IMR-90 (cell line): ENCODE results near the gene TRDN. TPM values are rescaled to one million over a fixed set of nuclear protein-coding genes. Genes with fewer than 3 reads are reported as not detected.

Source experiments
- ATAC-seq: fragments of 200-7000 bp; cut with Tn5 transposase; 2 replicates; pipeline ENCODE4 v1.9.1; 2020; ENCODE audit warnings: low read depth, mild to moderate bottlenecking, moderate library complexity
- BruUV-seq: library from RNA; stranded (reverse); fragments of 400-500 nt; replicated peaks from 2 replicates; lab custom pipeline; 2021; lab: Mats Ljungman, UMichigan
- CTCF ChIA-PET: fragments of 300-600 bp; formaldehyde crosslinking; extraction: SDS; loops from one replicate; lab custom pipeline; 2021; ENCODE audit warnings: antibody characterized with exemption; lab: Yijun Ruan, JAX
- POLR2A ChIA-PET: fragments of 300-600 bp; sonication (Branson Sonifier 250); formaldehyde crosslinking; loops from one replicate; lab custom pipeline; 2022; ENCODE audit warnings: antibody characterized with exemption; ENCODE audit not compliant: unreplicated experiment; lab: Charles Lee
- DNase-seq: peaks from one replicate; pipeline ENCODE4 v3.0.0; 2013
- H2AFZ ChIP-seq: replicated peaks from 2 replicates; pipeline ENCODE3; 2013; ENCODE audit warnings: low read length, mild to moderate bottlenecking; ENCODE audit not compliant: poor library complexity
- H2AK5ac ChIP-seq: 2 replicates; pipeline ENCODE4 v1.6.1; 2013; ENCODE audit warnings: low read depth, low read length, inconsistent platforms
- H2AK9ac ChIP-seq: replicated peaks from 2 replicates; pipeline ENCODE3; 2013; ENCODE audit warnings: mild to moderate bottlenecking, low read depth, low read length, moderate library complexity; ENCODE audit not compliant: poor library complexity
- H2BK120ac ChIP-seq: 2 replicates; pipeline ENCODE4 v1.6.1; 2013; ENCODE audit warnings: low read depth, low read length, inconsistent platforms
- H2BK15ac ChIP-seq: 3 replicates; pipeline ENCODE4 v1.6.1; 2013; ENCODE audit warnings: low read depth, low read length, inconsistent platforms
- H2BK20ac ChIP-seq: 2 replicates; pipeline ENCODE4 v1.6.1; 2013; ENCODE audit warnings: low read depth, mild to moderate bottlenecking, inconsistent platforms, low read length, moderate library complexity
- H2BK5ac ChIP-seq: 2 replicates; pipeline ENCODE4 v1.6.1; 2013; ENCODE audit warnings: mild to moderate bottlenecking, low read depth, low read length, inconsistent platforms; ENCODE audit not compliant: poor library complexity, severe bottlenecking
- H3K14ac ChIP-seq: replicated peaks from 2 replicates; pipeline ENCODE4 v1.6.1; 2013; ENCODE audit warnings: low read depth, low read length, inconsistent platforms
- H3K18ac ChIP-seq: 2 replicates; pipeline ENCODE4 v1.6.1; 2013; ENCODE audit warnings: low read depth, low read length, control low read depth
- H3K23ac ChIP-seq: 2 replicates; pipeline ENCODE4 v1.6.1; 2013; ENCODE audit warnings: low read depth, low read length, inconsistent platforms
- H3K27ac ChIP-seq: 2 replicates; pipeline ENCODE4 v1.5.1; 2013; ENCODE audit warnings: mild to moderate bottlenecking, control low read depth, low read length; ENCODE audit not compliant: insufficient read depth
- H3K27me3 ChIP-seq: 2 replicates; pipeline ENCODE4 v1.6.1; 2013; ENCODE audit warnings: low read length; ENCODE audit not compliant: control insufficient read depth, insufficient read depth
- H3K36me3 ChIP-seq: 2 replicates; pipeline ENCODE4 v1.6.1; 2013; ENCODE audit warnings: low read length, mixed read lengths; ENCODE audit not compliant: control insufficient read depth, insufficient read depth
- H3K4ac ChIP-seq: 2 replicates; pipeline ENCODE4 v1.6.1; 2013; ENCODE audit warnings: low read depth, low read length, inconsistent platforms
- H3K4me1 ChIP-seq: 2 replicates; pipeline ENCODE4 v1.6.1; 2013; ENCODE audit warnings: low read length, mixed read lengths; ENCODE audit not compliant: control insufficient read depth, insufficient read depth
- H3K4me2 ChIP-seq: 2 replicates; pipeline ENCODE4 v1.6.1; 2013; ENCODE audit warnings: low read depth, mild to moderate bottlenecking, control low read depth, low read length, moderate library complexity
- H3K4me3 ChIP-seq: 2 replicates; pipeline ENCODE4 v1.5.1; 2013; ENCODE audit warnings: low read depth, mild to moderate bottlenecking, control low read depth, low read length, moderate library complexity; ENCODE audit not compliant: insufficient read depth
- H3K56ac ChIP-seq: 2 replicates; pipeline ENCODE4 v1.6.1; 2013; ENCODE audit warnings: low read length, inconsistent platforms; ENCODE audit not compliant: insufficient read depth; ENCODE audit errors: extremely low read depth
- H3K79me1 ChIP-seq, 2 experiments: 2 replicates each; pipeline ENCODE4 v1.6.1; 2013; ENCODE audit warnings: low read length in 2 of 2, inconsistent platforms in 1 of 2, low read depth in 1 of 2
- H3K9ac ChIP-seq: 2 replicates; pipeline ENCODE4 v1.6.1; 2013; ENCODE audit warnings: low read depth, low read length, control low read depth
- H3K9me1 ChIP-seq: 2 replicates; pipeline ENCODE4 v1.6.1; 2013; ENCODE audit warnings: low read length, inconsistent platforms; ENCODE audit not compliant: insufficient read depth
- H3K9me3 ChIP-seq: 2 replicates; pipeline ENCODE4 v1.6.1; 2013; ENCODE audit warnings: low read length; ENCODE audit not compliant: control insufficient read depth, insufficient read depth
- H4K20me1 ChIP-seq: 2 replicates; pipeline ENCODE4 v1.6.1; 2013; ENCODE audit warnings: low read length, inconsistent platforms; ENCODE audit not compliant: insufficient read depth
- H4K5ac ChIP-seq: 2 replicates; pipeline ENCODE4 v1.6.1; 2013; ENCODE audit warnings: mild to moderate bottlenecking, low read depth, low read length, control low read depth
- H4K8ac ChIP-seq, 2 experiments: 2 replicates each; pipeline ENCODE4 v1.6.1; 2013; ENCODE audit warnings: low read depth in 2 of 2, low read length in 2 of 2, control low read depth in 1 of 2, inconsistent platforms in 1 of 2
- H4K91ac ChIP-seq: 2 replicates; pipeline ENCODE4 v1.6.1; 2013; ENCODE audit warnings: low read depth, low read length, inconsistent platforms; ENCODE audit not compliant: insufficient read depth
- BHLHE40 ChIP-seq: fragments of 150-350 bp; IDR thresholded peaks from 2 replicates; pipeline ENCODE4 v1.6.1; 2016; ENCODE audit warnings: mild to moderate bottlenecking, low read depth, low read length
- CEBPB ChIP-seq: IDR thresholded peaks from 2 replicates; pipeline ENCODE4 v1.6.1; 2012; ENCODE audit warnings: low read depth, low read length, improper control_type of control experiment
- CHD1 ChIP-seq: IDR thresholded peaks from 2 replicates; pipeline ENCODE4 v1.6.1; 2012; ENCODE audit warnings: low read depth, low read length, improper control_type of control experiment
- CTCF ChIP-seq: conservative IDR thresholded peaks from 2 replicates; pipeline ENCODE4 v1.5.1; 2012; ENCODE audit warnings: mild to moderate bottlenecking, low read depth, low read length, improper control_type of control experiment
- ELK1 ChIP-seq: fragments of 150-350 bp; IDR thresholded peaks from 2 replicates; pipeline ENCODE4 v1.6.1; 2016; ENCODE audit warnings: low read depth, mild to moderate bottlenecking, low read length, moderate library complexity, borderline replicate concordance
- FOS ChIP-seq: fragments of 150-350 bp; IDR thresholded peaks from 2 replicates; pipeline ENCODE4 v1.6.1; 2016; ENCODE audit warnings: low read depth, low read length
- MAFK ChIP-seq: IDR thresholded peaks from 2 replicates; pipeline ENCODE4 v1.6.1; 2012; ENCODE audit warnings: low read depth, low read length, improper control_type of control experiment
- MAZ ChIP-seq: IDR thresholded peaks from 2 replicates; pipeline ENCODE4 v1.6.1; 2012; ENCODE audit warnings: low read depth, mild to moderate bottlenecking, low read length, improper control_type of control experiment, moderate library complexity, borderline replicate concordance
- MXI1 ChIP-seq: IDR thresholded peaks from 2 replicates; pipeline ENCODE4 v1.6.1; 2012; ENCODE audit warnings: low read depth, mild to moderate bottlenecking, low read length, moderate library complexity, borderline replicate concordance
- NFE2L2 ChIP-seq: fragments of 150-350 bp; IDR thresholded peaks from 2 replicates; pipeline ENCODE4 v1.6.1; 2016; ENCODE audit warnings: low read depth, mild to moderate bottlenecking, low read length
- POLR2A ChIP-seq: IDR thresholded peaks from 2 replicates; pipeline ENCODE4 v1.6.1; 2012; ENCODE audit warnings: mild to moderate bottlenecking, low read depth, low read length
- RCOR1 ChIP-seq: IDR thresholded peaks from 2 replicates; pipeline ENCODE4 v1.6.1; 2012; ENCODE audit warnings: mild to moderate bottlenecking, low read length, improper control_type of control experiment; ENCODE audit not compliant: insufficient replicate concordance
- RFX5 ChIP-seq: IDR thresholded peaks from 2 replicates; pipeline ENCODE4 v1.8.0; 2012; ENCODE audit warnings: low read depth, mild to moderate bottlenecking, low read length, moderate library complexity
- SMC3 ChIP-seq: fragments of 150-350 bp; IDR thresholded peaks from 2 replicates; pipeline ENCODE4 v1.6.1; 2016; ENCODE audit warnings: low read depth, mild to moderate bottlenecking, antibody characterized with exemption, low read length, moderate library complexity
- USF2 ChIP-seq: fragments of 150-350 bp; IDR thresholded peaks from 2 replicates; pipeline ENCODE4 v1.6.1; 2017; ENCODE audit warnings: mild to moderate bottlenecking, antibody characterized with exemption, low read length, low read depth
- WGBS, 2 experiments: methylation state at CpG; one replicate each; pipeline versions ENCODE4 v1.1.5 to v1.1.7; 2013; ENCODE audit warnings: missing lambda C conversion rate in 2 of 2; ENCODE audit not compliant: insufficient read length in 1 of 2; ENCODE audit errors: extremely low coverage in 2 of 2; 5-methylcytosine and 5-hydroxymethylcytosine counted together
- dilution Hi-C: fragments of 300-500 bp; cut with HindIII; formaldehyde crosslinking; loops from one replicate; pipeline ENCODE4 v1.14.3; 2018; ENCODE audit warnings: low sequenced_read_pairs; ENCODE audit not compliant: unreplicated experiment
- in situ Hi-C: fragments of 300-500 bp; cut with MboI; formaldehyde crosslinking; loops from 3 replicates; pipeline ENCODE4 v1.14.3; 2019; ENCODE audit warnings: low sequenced_read_pairs, inconsistent platforms, mixed read lengths
- intact Hi-C: fragments of 100-400 bp; cut with micrococcal nuclease; formaldehyde crosslinking; loops from 2 replicates; pipeline ENCODE4 v1.10.0; 2022
- polyA plus RNA-seq, 3 experiments: library from polyadenylated mRNA; depleted of rRNA; stranded (reverse); fragments of >200 nt; gene quantifications; 2 replicates each; pipeline ENCODE4 v1.2.3, GENCODE V29; 2012; ENCODE audit warnings: low replicate concordance in 1 of 3
- total RNA-seq: library from RNA; depleted of rRNA; stranded (reverse); fragments of >200 nt; gene quantifications from 2 replicates; pipeline ENCODE4 v1.2.3, GENCODE V29; 2012

The TRDN gene
- total and polyA plus RNA-seq, 2 of the 4 experiments (the other 2 are of a cell fraction): not detected

- H2BK20ac ChIP-seq: no peak overlapping the region
- H4K91ac ChIP-seq: no peak overlapping the region
- no peak overlapping the region for H3K4me3 ChIP-seq
- no peak overlapping the region for H3K27ac ChIP-seq
- H3K9ac ChIP-seq: no peak overlapping the region
- H3K36me3 ChIP-seq: no peaks in the 10 kb centered on the region
- no peak overlapping the region for H2BK120ac ChIP-seq
- H3K9me3 ChIP-seq: peaks cover 4% of the 10 kb centered on the region; the same call in 1 of the 2 replicates
- H4K8ac ChIP-seq: no peak overlapping the region
- no peak overlapping the region for H3K23ac ChIP-seq
- in situ Hi-C loops: no loop called here
- intact Hi-C loops: no loop called here
- TF ChIP-seq USF2 (no peak), NFE2L2 (no peak), CHD1 (no peak), POLR2A (no peak), RFX5 (no peak), FOS (no peak), CEBPB (no peak), CTCF (no peak), MAFK (no peak), RCOR1 (no peak), MAZ (no peak), MXI1 (no peak), BHLHE40 (no peak), SMC3 (no peak), ELK1 (no peak)
- no peak overlapping the region for H3K14ac ChIP-seq
- no peak overlapping the region for H2AK9ac ChIP-seq
- H3K27me3 ChIP-seq: no peaks in the 10 kb centered on the region
- no peak overlapping the region for H2BK15ac ChIP-seq
- no peak overlapping the region for H2AFZ ChIP-seq
- CTCF ChIA-PET: no interaction called here
- ATAC-seq (no peak), DNase-seq (no peak)
- no peak overlapping the region for H4K5ac ChIP-seq
- H3K4ac ChIP-seq: no peak overlapping the region
- no peak overlapping the region for H3K18ac ChIP-seq
- dilution Hi-C loops: no loop called here
- POLR2A ChIA-PET: no interaction called here
- no peak overlapping the region for H3K56ac ChIP-seq
- H4K20me1 ChIP-seq: no peaks in the 10 kb centered on the region
- H3K4me1 ChIP-seq: no peaks in the 10 kb centered on the region
- H3K9me1 ChIP-seq: no peaks in the 10 kb centered on the region
- no TSS peak for BruUV-seq
- H3K79me1 ChIP-seq: no peaks in the 10 kb centered on the region
- no peak overlapping the region for H2AK5ac ChIP-seq
- H2BK5ac ChIP-seq: no peak overlapping the region
- WGBS, 2 experiments: no CpG with 5 or more reads among the region's 2 CpGs
- H3K4me2 ChIP-seq: no peak overlapping the region
Measured at GRCh38 chr6:123508290-123508689, 128.5 kb downstream of the TRDN start.
